ENCODE measurements around the gene PHACTR1.

PHACTR1 gene

GRCh38 chr6:13287104-13287503 lies 570.5 kb downstream of the PHACTR1 start:
- no peak for DNase-seq (ENCODE audit: low read depth in 2 of 2)

- no peak for DNase-seq (ENCODE audit: low read depth in 2 of 2)
These were observed 571.9 kb downstream of the PHACTR1 start for GRCh38 chr6:13288481-13288880.

GRCh38 chr6:13288969-13289391 lies 572.4 kb downstream of the PHACTR1 start:
- no peak for DNase-seq (ENCODE audit: low read depth in 2 of 2)

- DNase-seq (ENCODE audit: low read depth in 2 of 2): no peak
These were observed 573.3 kb downstream of the PHACTR1 start for GRCh38 chr6:13289789-13290318.

GRCh38 chr6:13290335-13290734 lies 573.8 kb downstream of the PHACTR1 start:
- DNase-seq (ENCODE audit: low read depth in 2 of 2): no peak

GRCh38 chr6:13292774-13293173 lies 576.2 kb downstream of the PHACTR1 start:
- DNase-seq (ENCODE audit: low read depth in 2 of 2): no peak

GRCh38 chr6:13294499-13295069 lies 578.0 kb downstream of the PHACTR1 start:
- no peak for DNase-seq (ENCODE audit: low read depth in 2 of 2)

- no peak for DNase-seq (ENCODE audit: low read depth in 2 of 2)
These were observed 579.0 kb downstream of the PHACTR1 start for GRCh38 chr6:13295576-13295975.

- no peak for DNase-seq (ENCODE audit: low read depth in 2 of 2)
These were observed 580.0 kb downstream of the PHACTR1 start for GRCh38 chr6:13296536-13296997.

GRCh38 chr6:13297391-13297790 lies 580.8 kb downstream of the PHACTR1 start:
- DNase-seq (ENCODE audit: low read depth in 2 of 2): no peak

- DNase-seq (ENCODE audit: low read depth in 2 of 2): no peak
These were observed 581.9 kb downstream of the PHACTR1 start for GRCh38 chr6:13298446-13298845.

- no peak for DNase-seq (ENCODE audit: low read depth in 2 of 2)
These were observed 582.8 kb downstream of the PHACTR1 start for GRCh38 chr6:13299403-13299821.

- DNase-seq (ENCODE audit: low read depth in 2 of 2): no peak
These were observed 583.4 kb downstream of the PHACTR1 start for GRCh38 chr6:13299918-13300317.

- no peak for DNase-seq (ENCODE audit: low read depth in 2 of 2)
These were observed 584.4 kb downstream of the PHACTR1 start for GRCh38 chr6:13300643-13301590.

GRCh38 chr6:13302291-13302690 lies 585.7 kb downstream of the PHACTR1 start:
- DNase-seq (ENCODE audit: low read depth in 2 of 2): no peak

GRCh38 chr6:13302751-13303667 lies 586.4 kb downstream of the PHACTR1 start:
- peak; percentile 11 to 30 for DNase-seq (ENCODE audit: low read depth in 2 of 2)

GRCh38 chr6:13303668-13304017 lies 587.1 kb downstream of the PHACTR1 start:
- peak in 1 of 2 donors; percentile 1 for DNase-seq (ENCODE audit: low read depth in 2 of 2)

GRCh38 chr6:13304101-13304500 lies 587.5 kb downstream of the PHACTR1 start:
- DNase-seq (ENCODE audit: low read depth in 2 of 2): no peak

- no peak for DNase-seq (ENCODE audit: low read depth in 2 of 2)
These were observed 588.2 kb downstream of the PHACTR1 start for GRCh38 chr6:13304580-13305260.

GRCh38 chr6:13305288-13305687 lies 588.7 kb downstream of the PHACTR1 start:
- no peak for DNase-seq (ENCODE audit: low read depth in 2 of 2)

- DNase-seq (ENCODE audit: low read depth in 2 of 2): no peak
These were observed 589.2 kb downstream of the PHACTR1 start for GRCh38 chr6:13305791-13306190.
